GM21528 (cell line): ENCODE results near the gene SLC27A3.
A peak's percentile ranks its signal among the peaks of the same experiment; 100 is the strongest.
"Not testable (repeated sequence)": the region's sequence is repeated elsewhere in the genome, so short reads cannot be mapped to it uniquely, and the experiment has no call there.

Experiments
- ATAC-seq: cut with Tn5 transposase; IDR thresholded peaks from one replicate; pipeline ENCODE4 v1.9.1; 2021; ENCODE audit warnings: mild to moderate bottlenecking, moderate library complexity; ENCODE audit not compliant: unreplicated experiment, low FRiP score

The SLC27A3 gene

DNA sequence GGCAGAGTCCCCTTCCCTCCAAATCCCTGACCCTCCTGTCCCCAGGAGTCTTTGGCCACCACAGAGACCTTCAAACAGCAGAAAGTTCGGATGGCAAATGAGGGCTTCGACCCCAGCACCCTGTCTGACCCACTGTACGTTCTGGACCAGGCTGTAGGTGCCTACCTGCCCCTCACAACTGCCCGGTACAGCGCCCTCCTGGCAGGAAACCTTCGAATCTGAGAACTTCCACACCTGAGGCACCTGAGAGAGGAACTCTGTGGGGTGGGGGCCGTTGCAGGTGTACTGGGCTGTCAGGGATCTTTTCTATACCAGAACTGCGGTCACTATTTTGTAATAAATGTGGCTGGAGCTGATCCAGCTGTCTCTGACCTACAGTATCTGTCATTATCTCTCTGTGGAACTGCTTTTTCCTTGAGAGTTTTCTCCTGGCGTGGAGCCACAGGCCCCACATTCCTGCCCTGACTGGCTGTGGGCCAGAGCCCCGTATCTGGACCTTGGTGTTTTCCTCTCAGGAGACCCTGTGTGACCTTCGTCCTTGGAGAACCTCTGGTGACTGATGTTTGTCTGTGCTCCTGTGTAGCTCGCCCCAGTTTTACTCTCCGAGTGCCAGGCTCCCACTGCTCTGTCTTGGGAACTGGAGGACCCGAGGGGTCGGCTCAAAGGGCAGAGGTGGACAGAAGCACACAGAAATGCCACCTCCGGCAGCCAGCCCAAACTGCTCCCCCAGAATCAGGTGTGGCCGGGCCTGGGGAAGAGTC lies 4.8 kb downstream of the SLC27A3 start:
- ATAC-seq, result no peak

GRCh38 chr1:153780551-153780950 lies 5.3 kb downstream of the SLC27A3 start:
- ATAC-seq, result no peak

DNA sequence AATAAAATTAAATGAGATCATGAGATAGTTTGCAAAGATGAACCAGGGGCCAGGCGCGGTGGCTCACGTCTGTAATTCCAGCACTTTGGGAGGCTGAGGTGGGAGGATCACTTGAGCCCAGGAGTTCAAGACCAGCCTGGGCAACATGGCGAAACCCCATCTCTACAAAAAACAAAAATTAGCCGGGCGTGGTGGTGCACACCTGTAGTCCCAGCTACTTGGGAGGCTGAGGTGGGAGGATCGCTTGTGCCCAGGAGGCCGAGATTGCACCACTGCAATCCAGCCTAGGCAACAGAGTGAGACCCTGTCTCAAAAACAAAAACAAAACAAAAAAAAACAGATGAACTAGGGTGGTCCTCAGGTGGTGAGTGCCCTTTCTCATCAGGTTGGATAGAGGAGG lies 7.4 kb downstream of the SLC27A3 start:
- not testable (repeated sequence) for ATAC-seq

DNA sequence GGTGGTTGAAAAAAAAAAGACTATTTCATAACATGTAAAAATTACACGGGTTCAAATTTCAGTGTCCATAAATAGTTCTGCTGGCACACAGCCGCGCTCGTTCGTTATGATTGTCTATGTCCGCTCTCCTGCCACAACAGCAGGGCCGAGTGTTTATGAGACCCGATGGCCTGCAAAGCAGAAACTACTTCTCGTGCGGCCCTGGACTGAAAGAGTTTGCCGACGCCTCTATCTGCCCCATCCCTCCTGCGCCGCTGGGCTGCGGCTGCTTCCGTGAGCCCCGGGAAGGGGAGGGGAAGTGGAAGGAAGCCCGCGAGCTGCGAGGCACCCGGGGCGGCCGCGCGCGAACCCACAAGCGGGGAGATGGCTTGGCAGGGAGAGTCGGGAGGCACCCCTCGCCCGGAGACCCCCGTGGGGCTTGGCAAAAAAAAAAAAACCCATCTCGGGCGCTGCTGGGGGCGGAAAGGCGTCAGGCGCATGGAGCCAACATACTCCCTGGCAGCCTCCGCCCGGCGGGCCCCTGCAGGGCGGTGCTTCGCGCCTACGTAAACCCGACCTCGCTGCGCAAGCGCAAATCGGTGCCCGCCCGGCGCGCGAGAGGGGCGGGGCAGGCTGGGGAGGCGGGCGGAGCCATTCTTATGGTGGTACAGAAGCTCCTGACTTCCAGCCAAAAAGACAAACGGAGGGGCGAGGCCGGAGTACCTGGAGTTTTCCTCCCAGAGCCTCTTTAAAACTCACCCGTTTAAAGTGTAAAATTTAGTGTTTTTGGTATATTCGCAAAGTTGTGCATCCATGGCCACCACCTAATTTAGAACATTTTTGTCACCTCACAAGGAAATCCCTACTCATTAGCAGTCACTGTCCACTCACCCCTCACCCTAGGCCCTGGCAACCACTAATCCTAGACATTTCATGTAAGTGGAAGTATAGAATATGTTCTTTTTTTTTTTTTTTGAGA lies 8.3 kb downstream of the SLC27A3 start:
- peak; percentile 77 for ATAC-seq

DNA sequence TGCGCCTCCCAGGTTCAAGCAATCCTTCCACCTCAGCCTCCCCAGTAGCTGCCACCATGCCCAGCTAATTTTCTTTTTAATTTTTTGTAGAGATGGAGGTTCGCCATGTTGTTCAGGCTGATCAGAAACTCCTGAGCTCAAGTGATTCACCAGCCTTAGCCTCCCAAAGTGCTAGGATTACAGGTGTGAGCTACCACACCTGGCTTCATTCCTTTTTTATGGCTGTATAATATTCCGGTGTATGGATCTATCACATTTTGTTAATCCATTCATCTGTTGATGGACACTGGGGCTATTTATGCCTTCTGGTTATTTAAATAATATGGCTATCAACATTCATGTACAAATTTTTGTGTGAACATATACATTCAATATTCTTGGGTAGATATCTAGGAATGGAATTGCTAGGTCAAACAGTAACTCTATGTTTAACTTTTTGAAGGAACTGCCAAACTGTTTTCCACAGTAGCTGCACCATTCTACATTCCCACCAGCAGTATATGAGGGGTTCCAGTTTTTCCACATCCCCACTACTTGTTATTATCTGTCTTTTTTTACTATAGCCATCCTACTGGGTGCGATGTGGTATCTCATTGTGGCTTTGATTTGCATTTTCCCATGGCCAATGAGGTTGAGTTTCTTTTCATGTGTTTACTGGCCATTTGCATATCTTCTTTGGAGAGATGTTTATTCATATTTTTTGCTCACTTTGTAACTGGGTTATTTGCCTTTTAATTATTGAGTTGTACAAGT lies 11.0 kb downstream of the SLC27A3 start:
- ATAC-seq, result no peak

DNA sequence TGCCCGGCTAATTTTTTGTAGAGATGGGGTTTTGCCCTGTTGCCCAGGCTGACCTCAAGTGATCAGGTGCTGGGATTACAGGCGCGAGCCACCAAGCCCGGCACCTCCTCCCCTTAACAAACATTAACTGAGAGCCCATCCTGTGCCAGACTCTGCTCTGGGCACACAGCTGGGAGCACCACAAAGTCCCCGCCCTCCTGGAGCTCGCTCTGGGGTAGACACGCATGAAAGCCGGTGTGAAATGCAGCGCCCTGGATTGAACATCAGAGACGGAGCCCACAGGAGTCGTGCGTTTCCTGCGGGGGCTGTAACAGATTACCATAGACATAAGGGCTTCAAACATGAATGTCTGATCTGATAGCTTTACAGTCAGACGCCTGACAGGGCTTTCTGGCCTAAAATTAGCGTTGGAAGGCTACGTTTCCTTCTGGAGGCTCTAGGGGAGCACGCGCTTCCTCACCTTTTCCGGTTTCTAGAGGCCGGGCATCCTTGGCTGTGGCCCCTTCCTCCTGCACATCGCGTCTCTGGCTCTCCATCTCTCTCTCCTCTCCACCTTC lies 14.3 kb downstream of the SLC27A3 start:
- no peak for ATAC-seq

DNA sequence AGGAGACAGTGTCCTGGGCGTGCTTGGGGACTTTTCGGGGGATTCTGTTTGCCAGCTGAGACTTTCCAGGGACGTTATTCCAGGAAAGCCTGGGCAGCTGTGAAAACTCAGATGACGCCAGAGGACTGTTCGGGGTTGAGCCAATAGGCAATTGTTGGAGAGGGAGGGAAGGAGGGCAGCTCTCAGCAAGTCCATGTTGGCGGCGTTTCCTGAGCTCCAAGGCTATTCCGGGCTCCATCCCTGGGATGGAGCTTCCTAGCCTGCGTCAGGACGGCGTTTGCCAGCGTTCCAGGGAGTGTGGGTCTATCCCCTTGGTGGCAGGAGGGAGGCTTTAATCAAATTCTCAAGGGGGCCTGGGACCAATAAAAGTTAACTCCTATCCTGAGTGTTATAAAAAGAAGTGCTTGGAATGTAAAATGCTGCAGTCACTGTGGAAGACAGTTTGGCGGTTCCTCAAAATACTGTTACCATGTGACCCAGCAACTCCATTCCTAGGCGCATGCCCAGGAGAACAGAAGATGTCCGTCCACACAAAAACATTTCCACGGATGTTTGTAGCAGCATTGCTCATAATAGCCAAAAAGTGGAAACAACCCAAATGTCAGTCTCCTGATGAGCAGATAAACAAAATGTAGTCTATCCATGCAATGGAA lies 15.2 kb downstream of the SLC27A3 start:
- no peak for ATAC-seq

GRCh38 chr1:153790966-153791647 lies 15.9 kb downstream of the SLC27A3 start:
- ATAC-seq, result peak; percentile 80

DNA sequence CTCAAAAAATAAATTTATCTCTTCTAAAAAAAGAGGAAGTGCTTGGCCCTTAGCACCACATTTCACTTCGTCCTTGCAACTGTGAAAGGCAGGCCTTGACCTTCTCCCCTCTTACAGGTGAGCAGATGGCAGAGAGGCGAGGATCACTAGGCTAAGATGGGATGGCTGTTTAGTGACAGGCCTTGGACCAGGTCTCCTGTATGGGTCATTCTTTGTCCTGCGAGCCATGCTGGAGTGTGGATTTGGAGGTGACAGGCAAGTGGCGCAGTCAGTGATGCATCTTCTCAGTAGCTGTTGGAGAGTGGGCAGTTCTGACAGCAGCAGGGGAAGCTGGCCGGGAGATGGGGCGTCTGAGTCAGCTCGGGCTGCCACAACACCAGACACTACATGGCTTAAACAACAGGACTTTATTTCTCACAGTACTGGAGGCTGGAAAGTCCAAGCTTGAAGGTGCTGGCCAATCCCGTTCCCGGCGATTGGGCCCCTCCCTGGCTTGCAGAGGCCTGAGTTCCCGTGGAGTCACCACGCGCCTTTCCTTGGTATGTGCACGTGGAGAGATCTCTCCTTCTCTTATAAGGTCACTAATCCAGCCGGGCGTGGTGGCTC lies 16.5 kb downstream of the SLC27A3 start:
- no peak for ATAC-seq

- no peak for ATAC-seq
These were observed 17.4 kb downstream of the SLC27A3 start for GRCh38 chr1:153792631-153793041.

GRCh38 chr1:153793261-153793972 lies 18.2 kb downstream of the SLC27A3 start:
- ATAC-seq, result no peak

DNA sequence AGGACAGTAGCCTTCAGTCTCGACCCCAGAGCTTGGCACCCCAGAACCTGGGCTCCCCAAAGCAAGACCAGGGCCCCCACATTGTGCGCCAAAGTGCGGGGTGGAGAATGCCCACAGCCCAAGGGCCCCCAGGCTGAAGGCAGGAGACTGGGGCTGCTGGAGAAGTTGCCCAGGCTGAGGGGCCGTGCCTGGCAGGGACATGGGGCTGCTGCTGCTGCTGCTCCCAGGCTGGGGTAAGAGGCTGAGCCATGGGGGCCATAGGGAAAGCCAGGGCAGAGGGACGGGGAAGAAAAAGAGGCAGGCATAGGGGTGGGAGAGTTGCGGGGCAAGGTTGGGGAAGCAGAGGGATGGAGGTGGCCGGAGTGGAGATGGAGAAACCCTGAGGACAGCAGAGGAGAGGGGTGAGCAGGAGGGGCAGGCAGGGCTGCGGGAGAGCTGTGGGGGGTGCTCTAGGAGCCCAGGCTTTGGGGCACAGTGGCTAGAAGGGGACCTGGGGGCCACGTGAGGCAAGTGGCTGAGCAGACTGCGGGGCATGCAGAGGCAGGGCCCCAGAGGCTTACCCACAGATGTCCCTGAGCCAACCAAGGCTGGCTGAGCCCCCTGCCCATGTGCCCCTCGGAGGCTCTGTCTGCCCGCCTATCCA lies 18.9 kb downstream of the SLC27A3 start:
- ATAC-seq, result no peak

GRCh38 chr1:153794624-153795329 lies 19.6 kb downstream of the SLC27A3 start:
- no peak for ATAC-seq

GRCh38 chr1:153795330-153795837 lies 20.2 kb downstream of the SLC27A3 start:
- no peak for ATAC-seq

DNA sequence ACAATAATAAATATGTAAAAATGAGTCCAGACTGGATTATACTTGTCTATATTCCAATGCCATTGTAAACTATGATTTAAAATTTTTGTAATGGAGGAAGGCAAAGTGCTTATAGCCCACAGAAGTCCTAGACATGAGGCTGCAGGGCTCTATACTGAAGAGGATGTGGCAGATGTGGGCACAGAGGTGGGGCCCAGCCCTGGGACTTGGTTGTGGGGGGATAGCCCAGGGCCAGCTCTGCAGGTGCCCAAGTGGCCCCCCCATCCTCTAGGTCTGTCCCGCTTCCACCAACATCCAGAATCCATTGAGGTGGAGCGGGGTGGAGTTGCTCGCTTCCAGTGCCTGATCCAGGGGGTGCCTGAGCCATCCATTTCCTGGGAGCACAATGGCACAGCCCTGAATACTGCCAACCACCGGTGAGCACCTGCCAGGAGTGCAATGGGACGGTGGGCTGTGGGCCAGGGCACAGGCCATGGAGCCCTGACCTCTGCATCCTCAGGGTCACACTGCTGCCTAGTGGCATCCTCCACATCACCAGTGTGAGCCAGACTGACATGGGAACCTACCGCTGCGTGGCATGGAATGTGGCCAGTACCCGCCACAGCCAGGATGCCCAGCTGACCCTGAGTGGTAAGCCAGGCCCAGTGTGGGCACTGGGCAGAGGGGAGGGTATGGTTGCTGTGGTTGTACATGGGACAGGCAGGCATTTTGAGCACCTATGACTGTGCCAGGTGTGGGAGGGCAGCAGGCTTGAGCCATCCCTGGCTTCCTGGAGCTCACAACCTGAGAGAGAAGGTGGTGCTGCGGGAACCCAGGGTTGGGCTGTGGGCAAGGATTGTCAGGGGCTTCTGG lies 21.0 kb downstream of the SLC27A3 start:
- ATAC-seq, result no peak
